A673 (cell line): Measurements from ENCODE around the gene SAG. TPM values are rescaled to one million over a fixed set of nuclear protein-coding genes. Genes with fewer than 3 reads are reported as not detected.

Experiments
- BruUV-seq: library from RNA; stranded (reverse); fragments of 400-500 nt; replicated peaks from 2 replicates; lab custom pipeline; 2021; lab: Mats Ljungman, UMichigan
- CTCF ChIA-PET: fragments of 300-600 bp; sonication (Branson Sonifier 250); formaldehyde crosslinking; loops from one replicate; lab custom pipeline; 2022; ENCODE audit warnings: antibody characterized with exemption; lab: Charles Lee
- POLR2A ChIA-PET: fragments of 300-600 bp; sonication (Branson Sonifier 250); formaldehyde crosslinking; loops from one replicate; lab custom pipeline; 2022; ENCODE audit warnings: antibody characterized with exemption; ENCODE audit not compliant: low non-redundant PET; lab: Charles Lee
- DNase-seq: peaks from one replicate; pipeline ENCODE4 v3.0.0-alpha.2; 2015; ENCODE audit warnings: low spot score
- H3K27ac ChIP-seq: fragments of 200-600 bp; sonication (generic); 2 replicates; pipeline ENCODE4 v1.5.1; 2016; ENCODE audit warnings: mixed run types, low read depth, mild to moderate bottlenecking, mixed read lengths, antibody characterized with exemption, low read length; ENCODE audit not compliant: poor library complexity, severe bottlenecking
- H3K27me3 ChIP-seq: fragments of 200-600 bp; sonication (generic); replicated peaks from 2 replicates; pipeline ENCODE4 v1.6.1; 2017; ENCODE audit warnings: mixed run types, low read depth, mild to moderate bottlenecking, mixed read lengths, antibody characterized with exemption, low read length; ENCODE audit not compliant: insufficient read depth, poor library complexity
- H3K36me3 ChIP-seq: fragments of 200-600 bp; sonication (generic); 2 replicates; pipeline ENCODE4 v1.6.1; 2016; ENCODE audit warnings: mixed run types, mild to moderate bottlenecking, mixed read lengths, antibody characterized with exemption, low read length; ENCODE audit not compliant: insufficient read depth, poor library complexity, severe bottlenecking
- H3K4me1 ChIP-seq: fragments of 200-600 bp; sonication (generic); 2 replicates; pipeline ENCODE4 v1.6.1; 2017; ENCODE audit warnings: mixed run types, mild to moderate bottlenecking, mixed read lengths, antibody characterized with exemption, low read length; ENCODE audit not compliant: insufficient read depth, poor library complexity, severe bottlenecking
- H3K4me3 ChIP-seq: fragments of 200-600 bp; sonication (generic); 2 replicates; pipeline ENCODE4 v1.5.1; 2016; ENCODE audit warnings: low read depth, mixed run types, mild to moderate bottlenecking, mixed read lengths, low read length; ENCODE audit not compliant: poor library complexity, severe bottlenecking
- H3K9me3 ChIP-seq: fragments of 200-600 bp; sonication (generic); 2 replicates; pipeline ENCODE4 v1.6.1; 2016; ENCODE audit warnings: mixed run types, low read depth, mild to moderate bottlenecking, mixed read lengths, antibody characterized with exemption, low read length; ENCODE audit not compliant: poor library complexity, severe bottlenecking
- EZH2 ChIP-seq: fragments of 200-600 bp; sonication (generic); IDR thresholded peaks from 2 replicates; pipeline ENCODE4 v1.6.1; 2017; ENCODE audit warnings: borderline replicate concordance, low read depth, mild to moderate bottlenecking, mixed read lengths, antibody characterized with exemption, low read length; ENCODE audit not compliant: poor library complexity, severe bottlenecking
- intact Hi-C: fragments of 100-400 bp; cut with micrococcal nuclease; formaldehyde crosslinking; loops from one replicate; pipeline ENCODE4 v1.10.0; 2022; ENCODE audit not compliant: unreplicated experiment
- total RNA-seq: library from RNA; stranded (reverse); gene quantifications from 2 replicates; pipeline ENCODE4 v1.2.3, GENCODE V29; 2021
- TF ChIP-seq, protein P1 (sequence below): fragments of 300-800, 200-600 bp; sonication (generic); conservative IDR thresholded peaks from 2 replicates; pipeline ENCODE4 v1.5.1; 2017; ENCODE audit warnings: low read depth, mild to moderate bottlenecking, antibody characterized with exemption, low read length, moderate library complexity, mixed read lengths

The SAG gene
- total RNA-seq, 1 experiment from 2014 or later: 1.3 TPM

DNA sequence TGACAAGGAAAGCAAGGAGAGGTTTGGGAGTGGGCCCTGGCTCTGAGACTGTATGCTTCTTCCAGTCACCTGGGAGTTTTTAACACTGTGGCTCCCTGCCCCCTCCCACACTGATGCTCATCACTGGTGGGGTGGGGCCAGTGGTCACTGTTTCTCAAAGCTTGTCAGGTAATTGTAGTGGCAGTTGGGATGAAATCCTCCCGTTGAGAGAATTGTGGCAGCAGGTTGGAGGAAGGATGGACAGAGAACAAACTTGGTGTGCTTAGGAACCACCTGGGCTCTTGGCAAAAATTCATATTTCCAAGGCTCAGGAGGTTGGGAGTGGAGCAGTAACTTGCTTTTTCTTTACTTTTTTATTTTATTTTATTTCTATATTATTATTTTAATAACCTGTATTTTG, 71.8 kb downstream of the SAG start:
- DNase-seq: no peak
- POLR2A ChIA-PET: no interaction called here
- H3K27me3 ChIP-seq: no peaks in the 10 kb centered on the region
- H3K4me3 ChIP-seq: no peak overlapping the region
- no peaks in the 10 kb centered on the region for H3K9me3 ChIP-seq
- intact Hi-C loops: no loop called here
- TF ChIP-seq, protein P1, sequence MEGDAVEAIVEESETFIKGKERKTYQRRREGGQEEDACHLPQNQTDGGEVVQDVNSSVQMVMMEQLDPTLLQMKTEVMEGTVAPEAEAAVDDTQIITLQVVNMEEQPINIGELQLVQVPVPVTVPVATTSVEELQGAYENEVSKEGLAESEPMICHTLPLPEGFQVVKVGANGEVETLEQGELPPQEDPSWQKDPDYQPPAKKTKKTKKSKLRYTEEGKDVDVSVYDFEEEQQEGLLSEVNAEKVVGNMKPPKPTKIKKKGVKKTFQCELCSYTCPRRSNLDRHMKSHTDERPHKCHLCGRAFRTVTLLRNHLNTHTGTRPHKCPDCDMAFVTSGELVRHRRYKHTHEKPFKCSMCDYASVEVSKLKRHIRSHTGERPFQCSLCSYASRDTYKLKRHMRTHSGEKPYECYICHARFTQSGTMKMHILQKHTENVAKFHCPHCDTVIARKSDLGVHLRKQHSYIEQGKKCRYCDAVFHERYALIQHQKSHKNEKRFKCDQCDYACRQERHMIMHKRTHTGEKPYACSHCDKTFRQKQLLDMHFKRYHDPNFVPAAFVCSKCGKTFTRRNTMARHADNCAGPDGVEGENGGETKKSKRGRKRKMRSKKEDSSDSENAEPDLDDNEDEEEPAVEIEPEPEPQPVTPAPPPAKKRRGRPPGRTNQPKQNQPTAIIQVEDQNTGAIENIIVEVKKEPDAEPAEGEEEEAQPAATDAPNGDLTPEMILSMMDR: no peak
- no peak for TF ChIP-seq EZH2
- no TSS peak for BruUV-seq
- H3K36me3 ChIP-seq: peaks cover 8% of the 10 kb centered on the region
- CTCF ChIA-PET: no interaction called here
- H3K27ac ChIP-seq: no peak overlapping the region
- peaks cover 13% of the 10 kb centered on the region for H3K4me1 ChIP-seq

DNA sequence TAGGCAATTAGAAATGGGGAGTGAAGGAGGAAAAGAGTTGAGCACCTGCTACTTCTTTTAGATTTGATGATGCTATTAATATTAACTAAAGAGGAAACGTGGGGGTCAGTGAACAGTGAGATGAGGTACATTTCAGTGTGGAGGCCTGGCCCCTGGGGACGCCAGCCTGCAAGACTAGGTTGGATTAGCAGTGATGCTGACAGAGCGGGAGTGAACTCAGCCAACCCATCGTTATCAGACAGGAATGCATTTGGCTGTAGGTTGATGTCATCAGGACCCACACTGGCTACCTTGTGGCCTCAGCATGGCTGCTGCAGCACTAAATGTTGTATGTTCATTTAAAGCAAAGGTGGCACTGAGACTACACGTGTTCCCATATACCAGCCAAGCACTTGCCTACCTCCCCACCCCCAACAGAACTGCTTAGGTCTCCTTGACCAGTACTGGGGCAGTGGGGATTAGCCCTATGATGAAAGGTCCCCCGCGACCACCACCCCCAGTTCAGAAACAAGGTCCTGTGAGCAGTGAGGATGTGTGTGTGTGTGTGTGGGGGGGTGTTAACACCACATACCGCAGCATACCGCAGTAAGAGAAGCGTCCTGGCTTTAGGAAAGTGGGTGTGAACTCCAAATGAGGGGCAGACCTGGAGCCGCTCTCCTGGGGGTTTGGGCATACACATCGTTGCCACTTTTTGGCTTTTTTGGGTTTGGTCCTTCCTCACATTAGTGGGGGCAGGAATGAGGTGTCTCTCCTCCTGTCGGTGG, 72.7 kb downstream of the SAG start:
- H3K27me3 ChIP-seq: no peaks in the 10 kb centered on the region
- ChIA-PET POLR2A (no interaction called here), CTCF (no interaction called here)
- no peak for TF ChIP-seq EZH2
- TF ChIP-seq, protein P1: no peak
- DNase-seq: no peak
- H3K4me1 ChIP-seq: peaks cover 20% of the 10 kb centered on the region
- peaks cover 8% of the 10 kb centered on the region for H3K36me3 ChIP-seq
- no peak overlapping the region for H3K4me3 ChIP-seq
- BruUV-seq: no TSS peak
- intact Hi-C loops: no loop called here
- no peak overlapping the region for H3K27ac ChIP-seq
- no peaks in the 10 kb centered on the region for H3K9me3 ChIP-seq

DNA sequence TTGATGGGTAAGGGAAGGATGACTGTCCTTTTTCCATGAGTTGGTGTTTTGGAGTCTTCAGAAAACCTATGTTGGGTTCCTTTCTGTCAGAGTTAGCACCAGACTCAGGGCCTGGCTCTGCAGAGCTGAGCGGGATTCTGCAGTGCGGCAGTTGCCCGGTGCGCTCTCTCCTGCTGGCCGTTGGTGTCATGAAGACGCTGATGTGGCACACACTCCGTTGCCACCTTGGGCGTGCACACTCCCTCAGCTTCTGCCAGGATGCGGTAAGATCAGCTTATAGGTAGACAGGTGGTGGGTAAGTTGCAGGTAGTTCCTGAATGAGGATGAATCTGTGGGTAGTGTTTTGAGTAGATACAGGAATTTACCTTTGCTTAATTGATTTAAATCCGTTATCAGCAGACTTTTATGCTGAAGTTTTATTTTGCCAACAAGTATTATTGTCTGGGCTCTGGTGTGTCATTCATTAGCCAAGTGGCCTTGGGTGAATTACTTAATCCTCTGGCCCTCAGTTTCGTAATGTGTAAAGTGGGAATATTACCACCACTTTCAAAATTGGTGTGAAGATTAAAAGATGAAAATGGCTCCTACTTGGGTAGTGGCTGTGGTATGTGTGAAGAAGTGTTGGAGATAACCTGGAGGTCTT, 73.5 kb downstream of the SAG start:
- H3K4me3 ChIP-seq: no peak overlapping the region
- H3K27me3 ChIP-seq: no peaks in the 10 kb centered on the region
- H3K9me3 ChIP-seq: no peaks in the 10 kb centered on the region
- BruUV-seq: no TSS peak
- CTCF ChIA-PET: no interaction called here
- POLR2A ChIA-PET: no interaction called here
- peaks cover 8% of the 10 kb centered on the region for H3K36me3 ChIP-seq
- no peak for DNase-seq
- H3K27ac ChIP-seq: no peak overlapping the region
- no peak for TF ChIP-seq EZH2
- TF ChIP-seq, protein P1: no peak
- H3K4me1 ChIP-seq: peaks cover 20% of the 10 kb centered on the region
- intact Hi-C loops: no loop called here
